Gastrocnemius medialis (tissue), 4 donors: Measurements from ENCODE around the gene HECTD4.

Source experiments
- CTCF ChIP-seq, 5 experiments: fragments of 450-650 bp in 3 of 5; fragments of 200-600 bp in 2 of 5; sonication (generic) in 2 of 5; IDR thresholded peaks in 4 of 5; conservative IDR thresholded peaks in 1 of 5; 1 replicate in 4 of 5; 2 replicates in 1 of 5; pipeline ENCODE4 v1.5.1; 2016 to 2019; ENCODE audit warnings: antibody characterized with exemption in 5 of 5, mild to moderate bottlenecking in 3 of 5, moderate library complexity in 3 of 5
- POLR2A ChIP-seq, 2 donors: fragments of 450-650 bp; IDR thresholded peaks; one replicate each; pipeline ENCODE4 v1.6.1; 2017; ENCODE audit warnings: antibody characterized with exemption in 2 of 2, mild to moderate bottlenecking in 2 of 2, moderate library complexity in 2 of 2

DNA sequence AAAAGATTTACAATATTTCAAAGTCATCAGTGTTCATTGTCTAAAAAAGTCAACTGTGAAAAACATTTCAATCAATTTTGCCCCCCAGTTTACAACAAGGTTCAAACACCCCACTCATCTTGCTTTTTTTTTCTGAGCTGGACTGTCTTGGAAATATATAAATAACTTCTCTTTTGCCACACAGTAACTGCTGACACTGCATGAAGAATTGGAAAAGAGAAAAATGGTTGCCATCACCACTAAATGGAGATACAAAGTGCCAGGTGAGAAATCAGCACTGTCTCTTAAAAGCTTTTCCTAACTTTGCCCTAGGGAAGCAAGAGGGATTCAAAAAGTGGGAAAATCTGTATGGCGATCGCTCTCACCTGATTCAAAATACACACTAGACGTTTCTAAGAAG, 155.5 kb downstream of the HECTD4 start:
- no peak for TF ChIP-seq CTCF (IDR thresholded peaks at IDR 0.05 in 4 of 5, conservative IDR thresholded peaks at IDR 0.05 in 1 of 5)
- TF ChIP-seq POLR2A (IDR thresholded peaks at IDR 0.05) = no peak
